ENCODE data around the gene OPN3. TPM values are rescaled to one million over a fixed set of nuclear protein-coding genes. Genes with fewer than 3 reads are reported as not detected.

OPN3 gene
- total RNA-seq, 2 experiments from 2014 or later, result 10.8 to 12.2 TPM

- H3K27me3 Mint-ChIP-seq, result no peaks in the 10 kb centered on the region
These were observed 33.6 kb downstream of the OPN3 start for GRCh38 chr1:241606544-241606943.

DNA sequence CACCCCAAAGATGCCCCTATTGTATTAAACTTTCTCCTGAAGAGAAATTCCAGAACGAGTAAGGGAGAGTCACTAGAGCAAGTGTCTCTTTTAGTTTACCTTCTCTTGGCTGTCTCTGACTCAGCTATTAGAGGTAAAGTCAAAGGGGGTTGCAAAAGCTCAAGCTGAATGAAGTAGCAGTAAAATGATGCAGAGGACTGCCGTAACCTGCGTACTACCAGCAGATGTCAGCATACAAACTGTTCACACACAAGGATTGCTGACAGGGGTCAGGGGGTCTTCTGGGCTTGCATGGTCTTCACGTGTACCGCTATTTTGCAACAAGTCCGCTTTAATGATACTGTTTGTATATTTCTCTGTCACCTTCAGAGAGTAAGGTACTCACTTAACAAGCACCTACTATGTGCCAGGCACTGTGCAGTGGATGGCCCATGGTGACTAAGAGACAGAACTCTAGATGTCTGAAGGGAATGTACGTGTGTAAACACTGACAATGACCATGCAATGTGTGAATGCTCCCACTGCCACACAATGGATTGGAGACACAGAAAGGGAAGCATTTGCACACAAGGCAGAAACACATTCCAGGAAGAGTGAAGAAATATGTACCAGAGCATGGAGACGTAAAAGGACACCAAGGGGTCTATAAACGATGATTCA is 34.9 kb downstream of the OPN3 start:
- intact Hi-C loops (cut with DNase I, micrococcal nuclease), result no loop called here
- Mint-ChIP-seq H3K4me1 (peaks cover 31% of the 10 kb centered on the region), H3K27me3 (no peaks in the 10 kb centered on the region), H3K9me3 (ENCODE audit: low read depth) (no peaks in the 10 kb centered on the region), H3K4me3 (no peak overlapping the region), H3K27ac (no peak overlapping the region), H3K36me3 (ENCODE audit: low read depth) (peaks cover 21% of the 10 kb centered on the region)
- ATAC-seq (no peak), DNase-seq (no peak)
- ChIA-PET CTCF (interaction anchor here (0.8 kb wide), 1 partner anchor 21 kb away, joined by 3 read pairs; no protein-coding TSS in a partner anchor), POLR2A (interaction anchor here (0.7 kb wide), 1 partner anchor 86 kb away, joined by 3 read pairs; the partner anchor contains the start of gene FH)

More at GRCh38 chr1:241606544-241606943, 33.6 kb downstream of the OPN3 start:
- no peak overlapping the region for H3K4me3 Mint-ChIP-seq
- CTCF ChIA-PET, result interaction anchor here (0.7 kb wide), 2 partner anchors 53 to 108 kb away, joined by 3 to 4 read pairs; no protein-coding TSS in a partner anchor
- ATAC-seq (no peak), DNase-seq (no peak)
- intact Hi-C loops (cut with DNase I, micrococcal nuclease), result no loop called here
- peaks cover 18% of the 10 kb centered on the region for H3K36me3 Mint-ChIP-seq (ENCODE audit: low read depth)
- no peaks in the 10 kb centered on the region for H3K9me3 Mint-ChIP-seq (ENCODE audit: low read depth)
- H3K4me1 Mint-ChIP-seq, result peaks cover 22% of the 10 kb centered on the region
- POLR2A ChIA-PET, result no interaction called here
- no peak overlapping the region for H3K27ac Mint-ChIP-seq

DNA sequence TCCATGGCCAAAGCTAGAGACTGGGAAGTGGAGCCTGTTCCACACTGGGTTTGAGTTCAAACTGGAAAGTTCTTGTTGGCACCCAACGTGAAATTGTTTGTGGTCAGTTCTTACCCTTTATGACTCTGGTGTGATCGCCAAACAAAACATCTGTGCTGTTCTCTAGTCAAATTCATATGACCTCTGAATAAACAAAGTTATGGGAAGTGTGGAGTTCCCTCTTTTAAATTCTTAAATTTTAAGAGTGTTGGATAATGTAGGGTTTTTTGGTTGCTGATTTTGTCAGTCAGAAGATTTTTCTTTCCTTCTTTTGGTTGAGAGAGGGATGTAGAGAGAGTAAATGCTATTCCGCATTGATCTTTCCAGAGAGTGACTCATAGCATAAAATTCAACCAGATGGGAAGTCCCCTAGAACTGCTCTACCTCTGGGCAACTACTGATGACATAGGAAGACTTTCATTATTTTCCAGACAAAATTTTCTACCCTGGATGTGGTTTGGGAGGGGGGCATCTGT is 36.4 kb downstream of the OPN3 start:
- intact Hi-C loops (cut with DNase I, micrococcal nuclease), result no loop called here
- ChIA-PET CTCF (interaction anchor here (0.6 to 1.1 kb wide), 3 partner anchors 17 to 391 kb away, joined by 3 read pairs; no protein-coding TSS in a partner anchor), POLR2A (no interaction called here)
- Mint-ChIP-seq H3K27me3 (no peaks in the 10 kb centered on the region), H3K36me3 (ENCODE audit: low read depth) (peaks cover 21% of the 10 kb centered on the region), H3K4me1 (peaks cover 31% of the 10 kb centered on the region), H3K4me3 (no peak overlapping the region), H3K9me3 (ENCODE audit: low read depth) (no peaks in the 10 kb centered on the region), H3K27ac (no peak overlapping the region)
- ATAC-seq (no peak), DNase-seq (no peak)

- peak; percentile 79 for ATAC-seq
- H3K27me3 Mint-ChIP-seq, result no peaks in the 10 kb centered on the region
- no peak for DNase-seq
- H3K9me3 Mint-ChIP-seq (ENCODE audit: low read depth), result no peaks in the 10 kb centered on the region
- H3K27ac Mint-ChIP-seq, result peak overlapping the region; percentile 9
- peaks cover 25% of the 10 kb centered on the region for H3K4me1 Mint-ChIP-seq
- no peak overlapping the region for H3K4me3 Mint-ChIP-seq
- ChIA-PET CTCF (interaction anchor here (0.7 to 0.8 kb wide), 2 partner anchors 11 to 70 kb away, joined by 3 to 5 read pairs; no protein-coding TSS in a partner anchor), POLR2A (interaction anchor here (0.7 kb wide), 1 partner anchor 15 kb away, joined by 4 read pairs; no protein-coding TSS in a partner anchor)
- peaks cover 19% of the 10 kb centered on the region for H3K36me3 Mint-ChIP-seq (ENCODE audit: low read depth)
- intact Hi-C loops (cut with DNase I, micrococcal nuclease), result no loop called here
These were observed 39.7 kb downstream of the OPN3 start for GRCh38 chr1:241600496-241600901.

DNA sequence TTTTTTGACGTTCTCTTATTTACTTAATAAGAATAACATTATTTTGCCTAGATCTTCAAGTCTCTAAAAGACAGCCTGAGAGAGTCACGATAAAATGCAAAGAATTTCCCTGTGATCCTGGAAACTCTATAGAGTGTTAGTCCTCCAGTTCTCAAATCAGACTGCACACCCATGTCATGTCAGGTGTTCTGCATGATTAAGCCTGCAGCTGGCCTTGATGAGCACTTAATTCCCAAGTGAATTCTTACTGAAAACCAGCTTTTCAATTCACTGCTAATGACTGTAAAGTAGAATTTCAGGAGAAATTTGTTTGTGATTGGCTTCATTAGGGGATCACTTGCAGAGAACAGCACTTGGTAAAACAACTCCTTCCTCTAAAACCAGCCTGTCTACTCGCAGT is 41.9 kb downstream of the OPN3 start:
- Mint-ChIP-seq H3K36me3 (ENCODE audit: low read depth) (peaks cover 23% of the 10 kb centered on the region), H3K4me3 (no peak overlapping the region), H3K27ac (no peak overlapping the region), H3K27me3 (no peaks in the 10 kb centered on the region), H3K9me3 (ENCODE audit: low read depth) (no peaks in the 10 kb centered on the region), H3K4me1 (peaks cover 19% of the 10 kb centered on the region)
- no peak for DNase-seq
- intact Hi-C loops (cut with DNase I, micrococcal nuclease), result no loop called here
- ATAC-seq, result no peak
- ChIA-PET POLR2A (no interaction called here), CTCF (no interaction called here)

DNA sequence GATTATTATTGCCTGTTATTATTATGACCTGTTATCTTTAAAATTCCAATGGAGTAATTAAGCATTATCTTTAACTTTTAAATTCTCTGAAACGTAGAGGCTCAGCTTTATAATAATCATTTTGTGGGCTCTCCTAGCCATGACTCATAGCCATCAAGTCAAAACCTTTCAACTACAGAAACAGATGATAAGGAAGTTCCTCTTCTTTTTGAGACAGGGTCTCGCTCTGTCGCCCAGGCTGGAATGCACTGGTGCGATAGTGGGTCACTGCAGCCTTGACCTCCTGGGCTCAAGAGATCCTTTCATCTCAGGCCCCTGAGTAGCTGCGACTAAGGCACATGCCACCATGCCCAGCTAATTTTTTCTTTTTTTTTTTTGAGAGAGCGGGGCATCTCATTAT is 43.5 kb downstream of the OPN3 start:
- Mint-ChIP-seq H3K36me3 (ENCODE audit: low read depth) (peaks cover 13% of the 10 kb centered on the region), H3K4me1 (peaks cover 33% of the 10 kb centered on the region), H3K27me3 (no peaks in the 10 kb centered on the region), H3K27ac (no peak overlapping the region), H3K4me3 (no peak overlapping the region), H3K9me3 (ENCODE audit: low read depth) (no peaks in the 10 kb centered on the region)
- DNase-seq (no peak), ATAC-seq (no peak)
- ChIA-PET CTCF (interaction anchor here (0.9 to 1.6 kb wide), 2 partner anchors 221 to 270 kb away, joined by 3 to 4 read pairs; no protein-coding TSS in a partner anchor), POLR2A (interaction anchor here (0.6 kb wide), 1 partner anchor 877 kb away, joined by 3 read pairs; no protein-coding TSS in a partner anchor)
- intact Hi-C loops (cut with DNase I, micrococcal nuclease), result no loop called here

- Mint-ChIP-seq H3K27ac (peak overlapping the region; percentile 60), H3K36me3 (ENCODE audit: low read depth) (peaks cover 9% of the 10 kb centered on the region), H3K4me1 (peaks cover 34% of the 10 kb centered on the region), H3K27me3 (no peaks in the 10 kb centered on the region), H3K9me3 (ENCODE audit: low read depth) (no peaks in the 10 kb centered on the region), H3K4me3 (no peak overlapping the region)
- intact Hi-C loops (cut with DNase I, micrococcal nuclease), result loop anchor here in 1 of 2 experiments (2.0 kb wide), 1 partner anchor 40 kb away; no protein-coding TSS in a partner anchor
- CTCF ChIA-PET, result interaction anchor here (1.4 kb wide), 1 partner anchor 34 kb away, joined by 3 read pairs; no protein-coding TSS in a partner anchor
- POLR2A ChIA-PET, result no interaction called here
- DNase-seq (no peak), ATAC-seq (no peak)
These were observed 47.0 kb downstream of the OPN3 start for GRCh38 chr1:241593186-241593585.

DNA sequence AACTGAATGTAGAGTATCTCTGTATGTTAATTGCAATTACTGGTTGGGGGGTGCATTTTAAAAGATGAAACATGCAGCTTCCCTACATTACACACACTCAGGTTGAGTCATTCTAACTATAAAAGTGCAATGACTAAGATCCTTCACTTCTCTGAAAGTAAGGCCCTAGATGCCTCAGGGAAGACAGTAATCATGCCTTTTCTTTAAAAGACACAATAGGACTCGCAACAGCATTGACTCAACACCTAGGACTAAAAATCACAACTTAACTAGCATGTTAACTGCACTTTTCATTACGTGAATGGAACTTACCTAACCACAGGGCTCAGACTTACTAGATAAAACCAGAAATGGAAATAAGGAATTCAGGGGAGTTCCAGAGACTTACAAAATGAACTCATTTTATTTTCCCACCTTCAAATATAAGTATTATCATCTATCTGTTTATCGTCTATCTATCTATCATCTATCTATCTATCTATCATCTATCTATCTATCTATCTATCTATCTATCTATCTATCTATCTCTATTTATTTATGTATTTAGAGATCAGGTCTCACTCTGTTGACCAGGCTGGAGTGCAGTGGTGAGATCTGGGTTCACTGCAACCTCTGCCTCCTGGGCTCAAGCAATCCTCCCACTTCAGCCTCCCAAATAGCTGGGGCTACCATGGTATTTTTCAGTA is 47.8 kb downstream of the OPN3 start:
- DNase-seq, result no peak
- ATAC-seq, result peak; percentile 99
- peak overlapping the region; percentile 85 for H3K27ac Mint-ChIP-seq
- H3K27me3 Mint-ChIP-seq, result no peaks in the 10 kb centered on the region
- ChIA-PET CTCF (interaction anchor here (1.0 to 2.0 kb wide), 2 partner anchors 16 to 18 kb away, joined by 3 to 8 read pairs; no protein-coding TSS in a partner anchor), POLR2A (no interaction called here)
- H3K9me3 Mint-ChIP-seq (ENCODE audit: low read depth), result no peaks in the 10 kb centered on the region
- no peak overlapping the region for H3K4me3 Mint-ChIP-seq
- peaks cover 9% of the 10 kb centered on the region for H3K36me3 Mint-ChIP-seq (ENCODE audit: low read depth)
- intact Hi-C loops (cut with DNase I, micrococcal nuclease), result loop anchor here (1.0 to 2.0 kb wide), 5 partner anchors 40 to 85 kb away; partner anchors contain the start of gene KMO (in 1 of the 2)
- peaks cover 34% of the 10 kb centered on the region for H3K4me1 Mint-ChIP-seq

- DNase-seq, result no peak
- ATAC-seq, result no peak
- intact Hi-C loops (cut with DNase I, micrococcal nuclease), result loop anchor here (1.0 to 2.0 kb wide), 5 partner anchors 39 to 86 kb away; partner anchors contain the start of gene KMO (in 1 of the 2)
- peaks cover 9% of the 10 kb centered on the region for H3K36me3 Mint-ChIP-seq (ENCODE audit: low read depth)
- ChIA-PET POLR2A (no interaction called here), CTCF (interaction anchor here (1.0 to 2.2 kb wide), 3 partner anchors 17 to 41 kb away, joined by 3 to 8 read pairs (median 6); no protein-coding TSS in a partner anchor)
- no peaks in the 10 kb centered on the region for H3K9me3 Mint-ChIP-seq (ENCODE audit: low read depth)
- peak overlapping the region; percentile 85 for H3K27ac Mint-ChIP-seq
- H3K4me3 Mint-ChIP-seq, result no peak overlapping the region
- no peaks in the 10 kb centered on the region for H3K27me3 Mint-ChIP-seq
- H3K4me1 Mint-ChIP-seq, result peaks cover 34% of the 10 kb centered on the region
These were observed 48.4 kb downstream of the OPN3 start for GRCh38 chr1:241591736-241592135.

GRCh38 chr1:241591317-241591716 is 48.9 kb downstream of the OPN3 start:
- intact Hi-C loops (cut with DNase I, micrococcal nuclease), result no loop called here
- Mint-ChIP-seq H3K27me3 (no peaks in the 10 kb centered on the region), H3K9me3 (ENCODE audit: low read depth) (no peaks in the 10 kb centered on the region), H3K4me3 (no peak overlapping the region), H3K27ac (peak overlapping the region; percentile 85), H3K4me1 (peaks cover 34% of the 10 kb centered on the region), H3K36me3 (ENCODE audit: low read depth) (peaks cover 9% of the 10 kb centered on the region)
- DNase-seq, result peak; percentile 22
- no peak for ATAC-seq
- POLR2A ChIA-PET, result no interaction called here
- CTCF ChIA-PET, result interaction anchor here (0.6 to 2.2 kb wide), 4 partner anchors 19 to 61 kb away, joined by 3 to 8 read pairs (median 4); no protein-coding TSS in a partner anchor

DNA sequence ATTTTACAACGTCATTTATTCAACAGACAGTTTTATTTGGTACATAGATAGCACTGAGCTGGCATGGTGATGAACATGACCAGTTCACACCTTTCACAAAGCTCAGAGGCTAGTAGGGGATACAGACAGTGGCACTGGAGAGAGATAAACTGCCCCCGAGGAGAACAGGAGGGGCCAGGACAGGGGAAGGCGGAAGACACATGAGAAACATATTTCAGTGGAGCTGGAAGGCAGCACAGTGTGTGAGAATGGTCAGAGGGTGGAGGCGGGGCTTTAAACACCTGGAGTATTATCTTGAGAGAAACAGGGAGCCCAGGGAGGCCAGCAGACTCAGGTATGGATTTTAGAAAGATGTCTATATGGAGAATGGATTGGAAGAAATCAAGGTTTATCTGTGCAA is 49.5 kb downstream of the OPN3 start:
- ChIA-PET CTCF (interaction anchor here (0.5 to 2.2 kb wide), 5 partner anchors 18 to 283 kb away, joined by 3 to 8 read pairs (median 3); no protein-coding TSS in a partner anchor), POLR2A (no interaction called here)
- peaks cover 34% of the 10 kb centered on the region for H3K4me1 Mint-ChIP-seq
- H3K27ac Mint-ChIP-seq, result peak overlapping the region; percentile 49
- H3K27me3 Mint-ChIP-seq, result no peaks in the 10 kb centered on the region
- no peaks in the 10 kb centered on the region for H3K9me3 Mint-ChIP-seq (ENCODE audit: low read depth)
- DNase-seq (no peak), ATAC-seq (no peak)
- intact Hi-C loops (cut with DNase I, micrococcal nuclease), result no loop called here
- no peak overlapping the region for H3K4me3 Mint-ChIP-seq
- peaks cover 9% of the 10 kb centered on the region for H3K36me3 Mint-ChIP-seq (ENCODE audit: low read depth)
